SU-DHL-6 (cell line): ENCODE results near the gene PDE2A.

Experiments
- H2AFZ ChIP-seq: fragments of 200-600 bp; sonication (generic); 2 replicates; pipeline ENCODE4 v1.6.1; 2014; ENCODE audit warnings: low read depth, mild to moderate bottlenecking, moderate library complexity, mixed read lengths, antibody characterized with exemption, low read length; ENCODE audit not compliant: severe bottlenecking
- H3F3A ChIP-seq: fragments of 200-600 bp; shearing (Covaris generic); 2 replicates; pipeline ENCODE4 v1.6.0; 2016; ENCODE audit warnings: antibody characterized with exemption, mild to moderate bottlenecking; ENCODE audit not compliant: insufficient read depth
- H3K27ac ChIP-seq: fragments of 200-600 bp; sonication (generic); 2 replicates; pipeline ENCODE4 v1.5.1; 2016; ENCODE audit warnings: low read depth, mild to moderate bottlenecking, low read length, moderate library complexity, mixed read lengths
- H3K27me3 ChIP-seq: fragments of 200-600 bp; sonication (generic), shearing (Covaris generic); 2 replicates; pipeline ENCODE4 v1.6.0; 2014; ENCODE audit warnings: mild to moderate bottlenecking, low read length
- H3K36me3 ChIP-seq: fragments of 200-600 bp; sonication (generic); 2 replicates; pipeline ENCODE4 v1.6.1; 2014; ENCODE audit warnings: mild to moderate bottlenecking, low read length, mixed read lengths
- H3K4me2 ChIP-seq: fragments of 300-600, 200-600 bp; shearing (Covaris generic), sonication (generic); 2 replicates; pipeline ENCODE4 v1.6.0; 2014; ENCODE audit warnings: low read length, low read depth, mild to moderate bottlenecking; ENCODE audit not compliant: poor library complexity, severe bottlenecking
- H3K4me3 ChIP-seq: fragments of 200-600 bp; sonication (generic); 2 replicates; pipeline ENCODE4 v1.5.1; 2014; ENCODE audit warnings: antibody characterized with exemption, low read length, mild to moderate bottlenecking, mixed read lengths; ENCODE audit not compliant: insufficient read depth, poor library complexity, severe bottlenecking
- H3K79me2 ChIP-seq: fragments of 200-600 bp; sonication (generic); 2 replicates; pipeline ENCODE4 v1.6.1; 2014; ENCODE audit warnings: mild to moderate bottlenecking, low read length, moderate library complexity; ENCODE audit not compliant: insufficient read depth
- H3K9ac ChIP-seq: fragments of 200-600 bp; sonication (generic); 2 replicates; pipeline ENCODE4 v1.7.0; 2014; ENCODE audit warnings: mild to moderate bottlenecking, low read length
- H3K9me2 ChIP-seq: fragments of 200-600 bp; sonication (generic); replicated peaks from 2 replicates; pipeline ENCODE4 v1.6.1; 2014; ENCODE audit warnings: low read length; ENCODE audit not compliant: insufficient read depth
- H3K9me3 ChIP-seq: fragments of 200-600 bp; sonication (generic); 2 replicates; pipeline ENCODE4 v1.6.1; 2014; ENCODE audit warnings: low read length, mixed read lengths; ENCODE audit not compliant: insufficient read depth
- H4K20me1 ChIP-seq: fragments of 200-600 bp; sonication (generic); 2 replicates; pipeline ENCODE4 v1.6.1; 2014; ENCODE audit warnings: low read depth, mild to moderate bottlenecking, antibody characterized with exemption, low read length, moderate library complexity, mixed read lengths
- CTCF ChIP-seq: fragments of 200-600 bp; sonication (generic); IDR thresholded peaks from one replicate; pipeline ENCODE4 v1.5.1; 2017; ENCODE audit warnings: antibody characterized with exemption, mild to moderate bottlenecking, low read length, moderate library complexity; ENCODE audit not compliant: insufficient read depth, poor library complexity, severe bottlenecking
- EZH2phosphoT487 ChIP-seq: fragments of 200-600 bp; sonication (generic), shearing (Covaris generic); conservative IDR thresholded peaks from 2 replicates; pipeline ENCODE4 v1.6.1; 2018; ENCODE audit warnings: mild to moderate bottlenecking, antibody characterized with exemption, low read length, moderate library complexity, mixed read lengths

The PDE2A gene

GRCh38 chr11:72657411-72658100 is 16.7 kb downstream of the PDE2A start:
- no peaks in the 10 kb centered on the region for H3K79me2 ChIP-seq
- H3F3A ChIP-seq = no peaks in the 10 kb centered on the region
- H3K9ac ChIP-seq = no peak overlapping the region
- no peak overlapping the region for H3K27ac ChIP-seq
- H3K9me2 ChIP-seq = no peaks in the 10 kb centered on the region
- no peak overlapping the region for H3K4me3 ChIP-seq
- no peak for TF ChIP-seq CTCF
- H3K9me3 ChIP-seq = no peaks in the 10 kb centered on the region
- H2AFZ ChIP-seq = no peak overlapping the region
- no peaks in the 10 kb centered on the region for H3K27me3 ChIP-seq
- H4K20me1 ChIP-seq = no peaks in the 10 kb centered on the region
- H3K36me3 ChIP-seq = no peaks in the 10 kb centered on the region
- H3K4me2 ChIP-seq = no peak overlapping the region

GRCh38 chr11:72655896-72656464 is 18.2 kb downstream of the PDE2A start:
- no peak overlapping the region for H3K27ac ChIP-seq
- H3K79me2 ChIP-seq = no peaks in the 10 kb centered on the region
- no peaks in the 10 kb centered on the region for H3F3A ChIP-seq
- H3K9me2 ChIP-seq = no peaks in the 10 kb centered on the region
- no peaks in the 10 kb centered on the region for H3K27me3 ChIP-seq
- no peak overlapping the region for H2AFZ ChIP-seq
- H3K9ac ChIP-seq = no peak overlapping the region
- no peak overlapping the region for H3K4me3 ChIP-seq
- no peaks in the 10 kb centered on the region for H3K9me3 ChIP-seq
- no peak overlapping the region for H3K4me2 ChIP-seq
- TF ChIP-seq CTCF (no peak), EZH2phosphoT487 (no peak)
- H3K36me3 ChIP-seq = no peaks in the 10 kb centered on the region
- no peaks in the 10 kb centered on the region for H4K20me1 ChIP-seq

GRCh38 chr11:72655014-72655413 is 19.2 kb downstream of the PDE2A start:
- Histone ChIP-seq H3K36me3 (no peaks in the 10 kb centered on the region), H3K9me3 (no peaks in the 10 kb centered on the region), H3F3A (no peaks in the 10 kb centered on the region), H3K9ac (no peak overlapping the region), H3K79me2 (no peaks in the 10 kb centered on the region), H3K4me2 (no peak overlapping the region), H3K27ac (no peak overlapping the region), H3K4me3 (no peak overlapping the region), H4K20me1 (no peaks in the 10 kb centered on the region), H3K9me2 (no peaks in the 10 kb centered on the region), H3K27me3 (no peaks in the 10 kb centered on the region), H2AFZ (no peak overlapping the region)
- TF ChIP-seq CTCF (no peak), EZH2phosphoT487 (no peak)
